ENCODE data around the gene USP21. TPM values are rescaled to one million over a fixed set of nuclear protein-coding genes. Genes with fewer than 3 reads are reported as not detected.

USP21 gene
- polyA plus RNA-seq, 1 of the 3 experiments (the other 2 are of a cell fraction) = 26.8 TPM

- Histone ChIP-seq H3K79me2 (ENCODE audit: insufficient read depth) (peaks cover 61% of the 10 kb centered on the region), H3K9me2 (no peaks in the 10 kb centered on the region), H3K9ac (no peak overlapping the region), H3K27ac (ENCODE audit: low read depth in 2 of 2, low read length in 1 of 2) (no peak overlapping the region), H3K36me3 (replicated peaks in 1 of 2; ENCODE audit: control insufficient read depth in 1 of 2, insufficient read depth in 2 of 2, low read length in 1 of 2) (peaks cover 19 to 53% of the 10 kb centered on the region in 2 experiments), H3K4me3 (ENCODE audit: low read depth in 2 of 2, low read length in 1 of 2) (no peak overlapping the region), H3K4me1 (ENCODE audit: control insufficient read depth in 1 of 2, insufficient read depth in 2 of 2, low read depth in 1 of 2, low read length in 1 of 2) (peaks cover 15 to 19% of the 10 kb centered on the region in 2 experiments; a peak in 3 of 4 replicates), H3F3A (replicated peaks; ENCODE audit: insufficient read depth) (peaks cover 7% of the 10 kb centered on the region), H3K9me3 (no peaks in the 10 kb centered on the region), H3K27me3 (ENCODE audit: insufficient read depth) (no peaks in the 10 kb centered on the region), H3K4me2 (no peak overlapping the region), H4K20me1 (ENCODE audit: insufficient read depth) (peaks cover 8% of the 10 kb centered on the region; the same call in 1 of the 2 replicates), H2AFZ (ENCODE audit: low read depth) (no peak overlapping the region)
- no peak for DNase-seq
- 81% methylated on average over 4 of the region's 4 CpGs for WGBS (ENCODE audit: low lambda C conversion rate)
- CTCF ChIA-PET = no interaction called here
- TF ChIP-seq USF2 (IDR thresholded peaks at IDR 0.05; ENCODE audit: borderline replicate concordance, low read depth, low read length) (no peak), YY1 (IDR thresholded peaks at IDR 0.05; ENCODE audit: low read depth) (no peak), MAX (IDR thresholded peaks at IDR 0.05; ENCODE audit: low read depth) (no peak), SIN3A (IDR thresholded peaks at IDR 0.05; ENCODE audit: borderline replicate concordance, low read depth, low read length) (no peak), RAD21 (IDR thresholded peaks at IDR 0.05; ENCODE audit: low read length) (no peak), MEF2A (IDR thresholded peaks at IDR 0.05; ENCODE audit: borderline replicate concordance, low read depth) (no peak), IRF3 (IDR thresholded peaks at IDR 0.05; ENCODE audit: low read depth, low read length) (no peak), ZBTB33 (IDR thresholded peaks at IDR 0.05; ENCODE audit: borderline replicate concordance, low read depth) (no peak), REST (IDR thresholded peaks at IDR 0.05; ENCODE audit: low read depth, low read length) (no peak), CTCF (IDR thresholded peaks at IDR 0.05) (no peak), FOXJ3 (CRISPR knock-in tag; IDR thresholded peaks at IDR 0.05) (no peak), PBX3 (IDR thresholded peaks at IDR 0.05) (no peak), POLR2AphosphoS5 (IDR thresholded peaks at IDR 0.05; ENCODE audit: low read depth, low read length) (no peak), SMC3 (IDR thresholded peaks at IDR 0.05; ENCODE audit: low read depth, low read length) (no peak), RFX5 (IDR thresholded peaks at IDR 0.05; ENCODE audit: low read length) (no peak), TAF1 (IDR thresholded peaks at IDR 0.05; ENCODE audit: borderline replicate concordance, low read depth, low read length) (no peak), TCF12 (IDR thresholded peaks at IDR 0.05) (no peak), GATA2 (CRISPR knock-in tag; IDR thresholded peaks at IDR 0.05) (no peak), NFIC (IDR thresholded peaks at IDR 0.05; ENCODE audit: borderline replicate concordance) (no peak)
- POLR2A ChIA-PET = interaction anchor here (0.7 to 1.1 kb wide), 3 partner anchors 9 to 20 kb away, joined by 3 to 5 read pairs (median 5); partner anchors contain the start of gene DEDD
Observed at GRCh38 chr1:161121834-161122233, 37.5 kb upstream of the USP21 start.

Data from SK-N-SH (cell line).